ENCODE measurements around the gene NDST1.

DNA sequence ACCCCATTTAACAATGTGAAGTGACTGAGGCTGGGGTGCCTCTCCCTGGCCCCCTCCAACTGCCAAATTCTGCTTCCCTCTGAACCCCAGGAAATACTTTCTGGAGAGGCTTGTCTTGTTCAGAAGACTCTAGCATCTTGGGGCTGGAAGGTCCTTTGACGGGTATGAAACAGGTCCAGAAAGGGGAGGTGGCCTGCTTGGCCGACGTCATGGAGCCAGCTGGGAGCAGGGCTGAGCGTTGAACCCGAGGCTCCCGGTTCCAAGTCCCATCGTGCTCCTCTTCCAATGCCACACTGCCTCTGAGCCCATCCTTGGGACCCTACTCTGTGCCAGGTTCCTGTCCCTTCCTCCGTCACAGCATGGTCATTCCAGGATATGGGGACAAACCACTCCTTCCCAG lies 46.9 kb downstream of the NDST1 start:
- TF ChIP-seq, protein P1, sequence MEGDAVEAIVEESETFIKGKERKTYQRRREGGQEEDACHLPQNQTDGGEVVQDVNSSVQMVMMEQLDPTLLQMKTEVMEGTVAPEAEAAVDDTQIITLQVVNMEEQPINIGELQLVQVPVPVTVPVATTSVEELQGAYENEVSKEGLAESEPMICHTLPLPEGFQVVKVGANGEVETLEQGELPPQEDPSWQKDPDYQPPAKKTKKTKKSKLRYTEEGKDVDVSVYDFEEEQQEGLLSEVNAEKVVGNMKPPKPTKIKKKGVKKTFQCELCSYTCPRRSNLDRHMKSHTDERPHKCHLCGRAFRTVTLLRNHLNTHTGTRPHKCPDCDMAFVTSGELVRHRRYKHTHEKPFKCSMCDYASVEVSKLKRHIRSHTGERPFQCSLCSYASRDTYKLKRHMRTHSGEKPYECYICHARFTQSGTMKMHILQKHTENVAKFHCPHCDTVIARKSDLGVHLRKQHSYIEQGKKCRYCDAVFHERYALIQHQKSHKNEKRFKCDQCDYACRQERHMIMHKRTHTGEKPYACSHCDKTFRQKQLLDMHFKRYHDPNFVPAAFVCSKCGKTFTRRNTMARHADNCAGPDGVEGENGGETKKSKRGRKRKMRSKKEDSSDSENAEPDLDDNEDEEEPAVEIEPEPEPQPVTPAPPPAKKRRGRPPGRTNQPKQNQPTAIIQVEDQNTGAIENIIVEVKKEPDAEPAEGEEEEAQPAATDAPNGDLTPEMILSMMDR (IDR thresholded peaks at IDR 0.05; ENCODE audit: low read depth, low read length, poor library complexity, severe bottlenecking) = no peak
- TF ChIP-seq EZH2phosphoT487 (IDR thresholded peaks at IDR 0.05; ENCODE audit: borderline replicate concordance, low read length) = no peak
